Melanocyte of skin (primary cell): ENCODE results near the gene SRD5A3. TPM values are rescaled to one million over a fixed set of nuclear protein-coding genes. Genes with fewer than 3 reads are reported as not detected.

Experiments
- small RNA-seq, 2 donors: library from RNA; depleted of rRNA; stranded (forward); fragments of <200 nt; gene quantifications; one replicate each; pipeline ENCODE3, GENCODE V24; 2012
- total RNA-seq, 2 donors: library from RNA; depleted of rRNA; stranded (reverse); fragments of >200 nt; gene quantifications; 2 replicates each; pipeline ENCODE4 v1.2.3, GENCODE V29; 2012

Gene SRD5A3
- total RNA-seq, result 10 to 100 TPM; 11.0 TPM

GRCh38 chr4:55345980-55346850, at the start of gene SRD5A3:
SRD5A3 (plus strand) TSS chr4:55346242; CDS start chr4:55346337, 95 bp downstream.

GRCh38 chr4:55395529-55396307, 49.7 kb downstream of the SRD5A3 start, which contains the start of gene TMEM165:
TMEM165 (plus strand) TSS chr4:55395957; CDS start chr4:55396190, 233 bp downstream.

Small RNAs within 50 kb of the gene (small RNA-seq; reads per million reads assigned to genes)
- gene RF00019, result 0 reads per million in 2 donors

Other genes with a start within 250 kb of the SRD5A3 start
- gene KDR, start 220.6 kb upstream of the SRD5A3 start, total RNA-seq, result 1 to 10 TPM in 1 of 2 donors, under 1 TPM in 1; 0.34 to 4.7 TPM
- gene TMEM165, start 49.7 kb downstream of the SRD5A3 start, total RNA-seq, result 100 to 1,000 TPM; 129 to 144 TPM
- 10 to 100 TPM; 29.3 to 34.0 TPM for gene CLOCK, start 200.7 kb downstream of the SRD5A3 start, total RNA-seq
- not detected for gene PDCL2, start 246.0 kb downstream of the SRD5A3 start, total RNA-seq